Esophagus muscularis mucosa (tissue), 4 donors: ENCODE data around the gene TNNT3. TPM values are rescaled to one million over a fixed set of nuclear protein-coding genes. Genes with fewer than 3 reads are reported as not detected.

Experiments
- DNase-seq: peaks from one replicate; pipeline ENCODE4 v3.0.0-alpha.2; 2017; ENCODE audit errors: extremely low spot score
- H3K27ac ChIP-seq, 4 donors: fragments of 200-600 bp; sonication (generic); replicated peaks in 1 of 4; 1 replicate in 3 of 4; 2 replicates in 1 of 4; pipeline ENCODE4 v1.5.1; 2016 to 2019; ENCODE audit warnings: mild to moderate bottlenecking in 1 of 4
- H3K27me3 ChIP-seq, 4 donors: fragments of 200-600 bp; sonication (generic); one replicate each; pipeline versions ENCODE4 v1.5.1 to v1.6.0; 2016 to 2019
- H3K36me3 ChIP-seq, 4 donors: fragments of 200-600 bp; sonication (generic); one replicate each; pipeline ENCODE4 v1.5.1; 2016 to 2019
- H3K4me1 ChIP-seq, 4 donors: fragments of 200-600 bp; sonication (generic); one replicate each; pipeline ENCODE4 v1.5.1; 2016 to 2019
- H3K4me3 ChIP-seq, 4 donors: fragments of 200-600 bp; sonication (generic); 1 replicate in 2 of 4; 2 replicates in 2 of 4; pipeline ENCODE4 v1.5.1; 2016 to 2019; ENCODE audit warnings: mild to moderate bottlenecking in 4 of 4, moderate library complexity in 1 of 4
- H3K9me3 ChIP-seq, 4 donors: fragments of 200-600 bp; sonication (generic); 1 replicate in 3 of 4; 2 replicates in 1 of 4; pipeline ENCODE4 v1.5.1; 2016 to 2019
- EP300 ChIP-seq: sonication (generic); formaldehyde crosslinking; IDR thresholded peaks from one replicate; pipeline ENCODE4 v1.6.1; 2017; ENCODE audit warnings: antibody characterized with exemption
- POLR2A ChIP-seq: fragments of 450-650 bp; IDR thresholded peaks from one replicate; pipeline ENCODE4 v1.6.1; 2017; ENCODE audit warnings: antibody characterized with exemption, moderate library complexity, mild to moderate bottlenecking, low read depth
- POLR2AphosphoS5 ChIP-seq, 2 donors: sonication (generic); formaldehyde crosslinking; IDR thresholded peaks; one replicate each; pipeline ENCODE4 v1.6.1; 2017; ENCODE audit warnings: antibody characterized with exemption in 2 of 2
- WGBS: methylation state at CpG from one replicate; pipeline ENCODE4 v1.1.5; 2018; 5-methylcytosine and 5-hydroxymethylcytosine counted together
- intact Hi-C: fragments of 100-400 bp; cut with DNase I; formaldehyde crosslinking; loops from one replicate; pipeline ENCODE4 v1.15.1; 2023
- total RNA-seq, 4 donors: library from RNA; depleted of rRNA; stranded (reverse); fragments of >200 nt; gene quantifications; one replicate each; pipeline versions ENCODE4 v1.1.0 to v1.2.1, GENCODE V29; 2016
- TF ChIP-seq, protein P1 (sequence below), 3 experiments: fragments of 200-600 bp in 2 of 3; fragments of 450-650 bp in 1 of 3; sonication (generic) in 2 of 3; IDR thresholded peaks; one replicate each; pipeline ENCODE4 v1.5.1; 2017 to 2019; ENCODE audit warnings: antibody characterized with exemption in 3 of 3, mild to moderate bottlenecking in 2 of 3, moderate library complexity in 1 of 3

The TNNT3 gene
- total RNA-seq, 4 donors from 2014 or later, result 2.8 to 6.0 (median 3.6) TPM

DNA sequence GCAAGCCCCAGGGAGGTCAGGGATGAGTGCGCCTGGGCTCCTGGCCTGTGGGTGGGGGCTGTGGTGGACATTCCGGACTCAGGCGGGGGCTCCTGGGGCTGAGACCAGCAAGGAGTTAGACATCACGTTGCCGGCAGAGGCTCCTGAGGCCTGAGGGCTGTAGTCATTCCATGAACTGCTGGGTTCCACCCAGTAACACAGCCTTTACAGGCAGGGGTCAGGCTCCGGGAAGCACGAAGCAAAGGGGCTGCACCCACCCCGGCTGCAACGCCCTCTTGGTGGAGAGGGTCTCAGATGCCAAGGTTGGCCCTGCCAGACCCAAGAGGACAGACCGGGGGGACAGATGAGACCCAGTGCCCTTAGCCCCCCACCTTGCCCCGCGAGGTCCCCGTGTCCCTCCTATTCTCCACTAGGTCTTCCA, 9.0 kb downstream of the TNNT3 start:
- TF ChIP-seq, protein P1, sequence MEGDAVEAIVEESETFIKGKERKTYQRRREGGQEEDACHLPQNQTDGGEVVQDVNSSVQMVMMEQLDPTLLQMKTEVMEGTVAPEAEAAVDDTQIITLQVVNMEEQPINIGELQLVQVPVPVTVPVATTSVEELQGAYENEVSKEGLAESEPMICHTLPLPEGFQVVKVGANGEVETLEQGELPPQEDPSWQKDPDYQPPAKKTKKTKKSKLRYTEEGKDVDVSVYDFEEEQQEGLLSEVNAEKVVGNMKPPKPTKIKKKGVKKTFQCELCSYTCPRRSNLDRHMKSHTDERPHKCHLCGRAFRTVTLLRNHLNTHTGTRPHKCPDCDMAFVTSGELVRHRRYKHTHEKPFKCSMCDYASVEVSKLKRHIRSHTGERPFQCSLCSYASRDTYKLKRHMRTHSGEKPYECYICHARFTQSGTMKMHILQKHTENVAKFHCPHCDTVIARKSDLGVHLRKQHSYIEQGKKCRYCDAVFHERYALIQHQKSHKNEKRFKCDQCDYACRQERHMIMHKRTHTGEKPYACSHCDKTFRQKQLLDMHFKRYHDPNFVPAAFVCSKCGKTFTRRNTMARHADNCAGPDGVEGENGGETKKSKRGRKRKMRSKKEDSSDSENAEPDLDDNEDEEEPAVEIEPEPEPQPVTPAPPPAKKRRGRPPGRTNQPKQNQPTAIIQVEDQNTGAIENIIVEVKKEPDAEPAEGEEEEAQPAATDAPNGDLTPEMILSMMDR (IDR thresholded peaks at IDR 0.05), result no peak
- TF ChIP-seq EP300, result no peak
- TF ChIP-seq POLR2A, result no peak
- TF ChIP-seq POLR2AphosphoS5 (IDR thresholded peaks at IDR 0.05), result no peak
- no peaks in the 10 kb centered on the region for H3K27me3 ChIP-seq
- peaks cover 17 to 33% (median 26%) of the 10 kb centered on the region in 4 donors for H3K4me1 ChIP-seq
- H3K4me3 ChIP-seq, result no peak overlapping the region
- H3K27ac ChIP-seq, result peak overlapping the region; percentile 21 to 65 (median 30)
- H3K9me3 ChIP-seq, result no peaks in the 10 kb centered on the region
- H3K36me3 ChIP-seq, result no peaks in the 10 kb centered on the region
- no peak for DNase-seq
- intact Hi-C loops, result no loop called here
- 72% methylated on average over 6 of the region's 13 CpGs for WGBS

DNA sequence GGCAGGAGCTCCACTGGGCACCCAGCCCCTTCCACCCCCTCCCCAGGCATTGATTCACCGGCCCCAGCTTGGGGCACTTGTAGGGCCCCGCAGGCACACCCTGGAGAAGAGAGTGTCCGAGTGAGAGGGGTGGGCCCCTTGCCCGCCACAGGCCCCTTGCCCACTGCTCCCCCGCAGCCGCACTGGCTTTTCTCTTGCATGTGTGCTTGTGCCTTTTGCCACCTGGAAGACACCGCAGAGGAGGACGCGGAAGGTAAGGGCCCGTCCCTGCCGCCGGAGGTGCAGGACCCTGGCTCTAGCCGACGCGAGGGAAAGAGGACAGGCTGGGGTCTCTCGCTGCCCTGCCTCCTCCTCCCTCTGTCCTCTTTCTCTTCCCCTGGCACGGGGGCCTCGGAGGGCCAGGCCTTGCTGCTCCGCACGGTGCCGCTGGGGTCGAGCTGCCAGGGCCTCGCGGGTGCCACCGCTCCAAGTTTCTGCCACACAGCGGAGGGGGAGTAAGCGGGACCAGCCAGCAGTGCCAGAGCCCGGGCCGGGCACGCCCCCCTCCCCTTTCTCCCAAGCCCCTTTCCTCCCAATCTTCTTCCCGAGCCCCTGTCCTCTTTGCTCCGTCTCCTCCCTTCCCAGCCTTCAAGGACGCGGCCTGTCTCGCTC, 9.5 kb downstream of the TNNT3 start:
- intact Hi-C loops, result no loop called here
- Histone ChIP-seq H3K27ac (peak overlapping the region in 3 of 4 donors; percentile 21 to 34 (median 22)), H3K4me1 (peaks cover 17 to 33% (median 26%) of the 10 kb centered on the region in 4 donors), H3K4me3 (no peak overlapping the region), H3K9me3 (no peaks in the 10 kb centered on the region), H3K27me3 (no peaks in the 10 kb centered on the region), H3K36me3 (no peaks in the 10 kb centered on the region)
- no peak for TF ChIP-seq EP300
- DNase-seq, result no peak
- 96% methylated on average over 24 of the region's 35 CpGs for WGBS

DNA sequence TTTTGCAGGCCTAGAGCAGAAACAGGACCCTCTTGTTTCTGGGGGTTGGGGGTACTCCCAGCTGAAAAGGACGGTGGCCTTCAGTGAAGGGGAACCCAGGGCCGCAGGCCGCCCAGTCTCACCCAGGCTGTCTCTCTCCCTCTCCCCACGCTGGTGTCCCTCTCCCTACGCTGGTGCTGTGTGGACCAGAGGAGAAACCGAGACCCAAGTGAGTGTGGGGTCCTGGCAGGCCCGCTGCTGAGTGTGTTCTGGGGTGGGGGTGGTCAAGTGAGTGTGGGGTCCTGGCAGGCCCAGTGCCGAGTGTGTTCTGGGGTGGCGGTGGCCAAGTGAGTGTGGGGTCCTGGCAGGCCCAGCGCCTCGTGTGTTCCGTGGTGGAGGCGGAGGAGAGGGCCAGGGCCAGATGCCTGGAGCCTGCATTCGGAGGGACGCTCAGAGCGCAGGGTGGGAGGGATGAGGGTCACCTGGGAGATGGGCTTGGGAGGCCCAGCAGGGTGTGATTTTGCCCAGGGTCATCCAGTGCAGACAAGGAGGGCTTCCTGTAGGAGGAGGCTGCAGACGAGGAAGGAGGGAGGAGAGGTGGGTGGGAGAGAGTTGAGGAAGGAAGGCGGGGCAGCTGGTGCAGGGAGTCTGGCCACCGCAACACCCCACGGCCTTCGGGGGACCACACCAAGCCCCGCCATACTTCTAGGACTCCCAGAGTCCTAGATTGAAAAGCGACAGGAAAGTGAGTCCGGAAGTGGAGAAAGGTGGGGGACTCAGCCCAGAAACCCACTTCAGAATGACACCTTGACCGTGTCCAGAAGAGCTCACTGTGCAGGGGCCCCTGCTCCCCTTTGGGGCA, 10.3 kb downstream of the TNNT3 start:
- intact Hi-C loops, result no loop called here
- H3K27me3 ChIP-seq, result no peaks in the 10 kb centered on the region
- peak overlapping the region in 2 of 4 donors; percentile 34 to 42 for H3K27ac ChIP-seq
- TF ChIP-seq EP300 (no peak), POLR2A (no peak), POLR2AphosphoS5 (IDR thresholded peaks at IDR 0.05) (no peak)
- TF ChIP-seq, protein P1 (IDR thresholded peaks at IDR 0.05), result no peak
- whole genome bisulfite sequencing, result 85% methylated on average over 25 of the region's 25 CpGs
- H3K36me3 ChIP-seq, result peaks cover 0 to 3% (median 0%) of the 10 kb centered on the region in 4 donors
- H3K9me3 ChIP-seq, result no peaks in the 10 kb centered on the region
- peaks cover 17 to 33% (median 26%) of the 10 kb centered on the region in 4 donors for H3K4me1 ChIP-seq
- DNase-seq, result no peak
- H3K4me3 ChIP-seq, result no peak overlapping the region

DNA sequence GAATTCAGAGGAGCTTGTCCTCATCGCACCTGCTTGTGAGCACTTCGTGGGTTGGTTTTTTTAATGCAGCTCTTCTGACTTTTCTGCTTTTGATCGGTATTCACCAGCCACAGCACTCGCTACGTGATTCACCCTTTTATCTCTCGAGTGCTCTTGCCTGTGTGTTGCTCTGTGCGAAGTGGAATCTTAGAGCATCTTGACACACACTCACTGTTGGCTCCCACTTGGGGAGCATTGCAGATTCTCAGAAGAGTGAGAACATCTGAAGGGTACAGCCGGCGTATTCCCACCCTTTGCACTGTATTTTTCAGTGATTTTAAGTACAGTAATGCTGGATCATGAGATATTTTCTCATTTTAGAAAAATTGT, 10.9 kb downstream of the TNNT3 start:
- H3K9me3 ChIP-seq, result no peaks in the 10 kb centered on the region
- intact Hi-C loops, result no loop called here
- peaks cover 0 to 3% (median 0%) of the 10 kb centered on the region in 4 donors for H3K36me3 ChIP-seq
- no peak for DNase-seq
- H3K27me3 ChIP-seq, result no peaks in the 10 kb centered on the region
- WGBS, result 84% methylated on average over 9 of the region's 9 CpGs
- peak overlapping the region in 2 of 4 donors; percentile 17 to 42 for H3K27ac ChIP-seq
- TF ChIP-seq, protein P1 (IDR thresholded peaks at IDR 0.05), result no peak
- TF ChIP-seq POLR2A, result no peak
- TF ChIP-seq POLR2AphosphoS5 (IDR thresholded peaks at IDR 0.05), result peak in 1 of 2 donors; percentile 19
- no peak overlapping the region for H3K4me3 ChIP-seq
- peaks cover 17 to 33% (median 26%) of the 10 kb centered on the region in 4 donors for H3K4me1 ChIP-seq
